ENCODE results near the gene ZNF550. TPM values are rescaled to one million over a fixed set of nuclear protein-coding genes. Genes with fewer than 3 reads are reported as not detected.

ZNF550 gene
- total and polyA plus RNA-seq, 2 of the 13 experiments (the other 11 are each of a cell fraction or from before 2014, with no cell fraction given): 8.6 to 9.1 TPM

DNA sequence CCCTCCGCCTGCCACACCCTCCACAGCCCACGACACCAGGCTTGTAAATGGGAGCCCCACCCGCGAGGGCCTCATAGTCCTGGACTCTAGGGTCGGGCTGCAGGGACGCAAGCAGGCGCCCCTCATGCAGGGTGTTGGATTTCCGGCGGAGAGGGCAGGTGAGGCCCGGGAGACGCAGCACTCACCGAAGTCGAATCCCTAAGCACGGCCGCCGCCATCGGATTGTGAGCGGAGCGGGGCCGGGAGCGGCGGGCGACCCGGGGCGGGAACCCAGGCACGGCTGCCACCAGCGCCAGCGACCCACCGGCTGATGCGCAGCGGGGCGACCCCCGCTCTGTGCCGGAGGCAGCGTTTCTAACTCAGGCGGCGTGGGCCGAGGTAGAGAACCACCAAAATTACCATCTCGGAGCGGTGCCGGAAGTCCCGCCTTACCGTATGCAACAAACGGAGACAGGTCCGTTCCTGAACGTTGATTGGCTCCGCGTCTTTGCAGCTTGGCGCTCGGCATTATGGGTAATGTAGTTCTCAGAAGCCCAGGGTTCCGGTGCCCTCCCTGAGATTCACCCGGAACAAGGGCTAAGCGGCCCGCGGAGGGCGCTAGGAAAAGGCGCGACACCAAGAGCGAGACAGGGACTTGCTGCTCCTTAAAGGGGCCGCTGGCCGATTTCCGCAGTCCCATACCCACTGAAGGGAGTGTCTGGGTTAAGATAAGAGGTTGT, 19.0 kb upstream of the ZNF550 start, which contains the start of gene ZNF416 (continued):
- TF ChIP-seq BCL3 (CRISPR knock-in tag; IDR thresholded peaks at IDR 0.05) (peak; percentile 84; the same call in 1 of the 2 replicates), FOXO1 (CRISPR knock-in tag; IDR thresholded peaks at IDR 0.05) (no peak), MED1 (CRISPR knock-in tag; IDR thresholded peaks at IDR 0.05) (peak; percentile 58), ZNF318 (CRISPR knock-in tag; IDR thresholded peaks at IDR 0.05) (no peak), HNF1A (IDR thresholded peaks at IDR 0.05; ENCODE audit: low read depth) (0 out of 2 replicates have a peak, but pooled peaks have one; percentile 25), HNF1A (CRISPR knock-in tag; IDR thresholded peaks at IDR 0.05; ENCODE audit: borderline replicate concordance) (peak; percentile 38; the same call in 1 of the 2 replicates), FUBP1 (CRISPR knock-in tag; IDR thresholded peaks at IDR 0.05; ENCODE audit: borderline replicate concordance) (no peak), IRF2 (CRISPR knock-in tag; IDR thresholded peaks at IDR 0.05) (peak; percentile 94), HNRNPK (IDR thresholded peaks at IDR 0.05; ENCODE audit: low read depth, low read length, poor library complexity, severe bottlenecking) (no peak), ARNT2 (CRISPR knock-in tag; IDR thresholded peaks at IDR 0.05; ENCODE audit: low read depth) (peak; percentile 49; the same call in 1 of the 2 replicates), ZNF235 (CRISPR knock-in tag; IDR thresholded peaks at IDR 0.05; ENCODE audit: borderline replicate concordance) (no peak; the same call in 1 of the 2 replicates), ZNF34 (CRISPR knock-in tag; IDR thresholded peaks at IDR 0.05; ENCODE audit: borderline replicate concordance) (no peak)

All from HepG2 (cell line).